Measurements from ENCODE around the gene FH.

FH gene

DNA sequence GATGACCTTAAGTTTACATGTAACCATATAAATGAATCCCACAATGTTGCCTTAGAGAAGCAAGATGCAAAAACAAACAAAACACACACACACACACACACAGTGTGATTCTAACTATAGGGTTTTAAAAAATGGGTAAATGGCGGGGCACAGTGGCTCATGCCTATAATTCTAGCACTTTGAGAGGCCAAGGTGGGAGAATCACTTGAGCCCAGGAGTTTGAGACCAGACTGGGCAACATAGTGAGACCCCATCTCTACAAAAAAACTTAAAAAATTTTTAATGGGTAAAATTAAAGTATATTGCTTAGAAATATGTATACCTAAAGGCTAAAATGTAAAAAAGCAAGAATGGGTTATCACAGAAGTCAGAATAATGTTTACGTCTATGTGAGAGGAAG, 28.5 kb upstream of the FH start (continued):
- TF ChIP-seq ZNF580 (tag by site-specific recombination; IDR thresholded peaks at IDR 0.05) = no peak
- no peak for TF ChIP-seq ZNF830 (tag by site-specific recombination; IDR thresholded peaks at IDR 0.05; ENCODE audit: low read depth)
- no peak for TF ChIP-seq ZBTB44 (tag by site-specific recombination; IDR thresholded peaks at IDR 0.05)
- TF ChIP-seq ZNF747 (tag by site-specific recombination; IDR thresholded peaks at IDR 0.05) = no peak
- TF ChIP-seq ZNF449 (tag by site-specific recombination; IDR thresholded peaks at IDR 0.05) = no peak
- TF ChIP-seq ZNF24 (tag by site-specific recombination; IDR thresholded peaks at IDR 0.05) = no peak
- no peak for TF ChIP-seq ZNF843 (tag by site-specific recombination; IDR thresholded peaks at IDR 0.05)
- TF ChIP-seq, protein P1, sequence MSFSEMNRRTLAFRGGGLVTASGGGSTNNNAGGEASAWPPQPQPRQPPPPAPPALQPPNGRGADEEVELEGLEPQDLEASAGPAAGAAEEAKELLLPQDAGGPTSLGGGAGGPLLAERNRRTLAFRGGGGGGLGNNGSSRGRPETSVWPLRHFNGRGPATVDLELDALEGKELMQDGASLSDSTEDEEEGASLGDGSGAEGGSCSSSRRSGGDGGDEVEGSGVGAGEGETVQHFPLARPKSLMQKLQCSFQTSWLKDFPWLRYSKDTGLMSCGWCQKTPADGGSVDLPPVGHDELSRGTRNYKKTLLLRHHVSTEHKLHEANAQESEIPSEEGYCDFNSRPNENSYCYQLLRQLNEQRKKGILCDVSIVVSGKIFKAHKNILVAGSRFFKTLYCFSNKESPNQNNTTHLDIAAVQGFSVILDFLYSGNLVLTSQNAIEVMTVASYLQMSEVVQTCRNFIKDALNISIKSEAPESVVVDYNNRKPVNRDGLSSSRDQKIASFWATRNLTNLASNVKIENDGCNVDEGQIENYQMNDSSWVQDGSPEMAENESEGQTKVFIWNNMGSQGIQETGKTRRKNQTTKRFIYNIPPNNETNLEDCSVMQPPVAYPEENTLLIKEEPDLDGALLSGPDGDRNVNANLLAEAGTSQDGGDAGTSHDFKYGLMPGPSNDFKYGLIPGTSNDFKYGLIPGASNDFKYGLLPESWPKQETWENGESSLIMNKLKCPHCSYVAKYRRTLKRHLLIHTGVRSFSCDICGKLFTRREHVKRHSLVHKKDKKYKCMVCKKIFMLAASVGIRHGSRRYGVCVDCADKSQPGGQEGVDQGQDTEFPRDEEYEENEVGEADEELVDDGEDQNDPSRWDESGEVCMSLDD (tag by site-specific recombination; IDR thresholded peaks at IDR 0.05) = no peak
- TF ChIP-seq ZNF138 (tag by site-specific recombination; IDR thresholded peaks at IDR 0.05; ENCODE audit: borderline replicate concordance) = no peak

DNA sequence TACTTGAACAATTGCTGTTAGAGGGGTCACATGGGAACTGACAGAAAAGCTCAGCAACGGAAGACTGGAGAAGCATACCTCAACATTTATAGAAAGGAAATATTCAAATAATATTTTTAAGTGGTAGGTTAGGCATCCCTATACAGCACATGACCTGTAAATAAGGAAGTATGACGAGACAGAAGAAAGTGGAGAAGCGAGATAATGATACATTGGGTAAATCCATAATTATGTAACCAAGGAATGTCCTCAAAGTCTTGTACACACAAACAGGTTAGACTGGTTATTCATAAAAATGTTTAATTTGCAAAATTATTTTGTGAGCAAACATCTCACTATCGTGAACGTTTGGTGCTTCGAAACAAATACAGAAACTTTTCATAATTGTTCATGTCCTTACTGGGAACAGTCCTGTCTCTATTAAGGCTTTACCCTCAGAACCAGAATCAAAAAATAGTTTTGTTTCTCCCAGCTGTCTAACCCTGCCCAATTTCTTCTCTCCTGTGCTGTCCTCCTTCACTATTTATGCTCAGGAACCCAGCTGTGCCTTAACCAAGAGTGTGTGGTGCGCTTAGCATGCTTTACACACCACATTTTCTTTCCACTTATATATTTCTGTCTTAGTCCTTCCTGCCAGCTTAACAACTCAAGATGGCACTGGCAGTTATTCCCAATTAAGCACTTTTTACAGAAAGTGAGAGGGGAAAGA, 22.8 kb upstream of the FH start:
- H3K4me1 ChIP-seq (ENCODE audit: control insufficient read depth, insufficient read depth, low read length) = no peaks in the 10 kb centered on the region
- H3K9me3 ChIP-seq (ENCODE audit: control insufficient read depth, insufficient read depth, low read depth, low read length) = no peaks in the 10 kb centered on the region
- no peak overlapping the region for H3K27ac ChIP-seq (ENCODE audit: extremely low read depth, low read depth, low read length)
- ChIA-PET POLR2A (no interaction called here), CTCF (no interaction called here)
- no peaks in the 10 kb centered on the region for H3K36me3 ChIP-seq (ENCODE audit: control insufficient read depth in 2 of 2, insufficient read depth in 1 of 2, low read length in 2 of 2)
- no peak overlapping the region for H3K4me3 ChIP-seq (ENCODE audit: low read depth, low read length)
- TF ChIP-seq ATF2 (tag by site-specific recombination; IDR thresholded peaks at IDR 0.05; ENCODE audit: low read depth) (no peak), SP2 (tag by site-specific recombination; IDR thresholded peaks at IDR 0.05) (no peak), ZNF514 (tag by site-specific recombination; IDR thresholded peaks at IDR 0.05) (no peak), ZNF223 (tag by site-specific recombination; IDR thresholded peaks at IDR 0.05) (no peak), ZNF549 (tag by site-specific recombination; IDR thresholded peaks at IDR 0.05) (no peak), ZSCAN30 (tag by site-specific recombination; IDR thresholded peaks at IDR 0.05) (no peak), ZNF777 (tag by site-specific recombination; IDR thresholded peaks at IDR 0.05; ENCODE audit: borderline replicate concordance) (no peak), ZNF157 (tag by site-specific recombination; IDR thresholded peaks at IDR 0.05) (no peak), ZNF785 (tag by site-specific recombination; IDR thresholded peaks at IDR 0.05) (no peak), YY2 (tag by site-specific recombination; IDR thresholded peaks at IDR 0.05) (no peak), ELK4 (IDR thresholded peaks at IDR 0.05; ENCODE audit: borderline replicate concordance, low read depth, low read length) (no peak), MZF1 (tag by site-specific recombination; IDR thresholded peaks at IDR 0.05; ENCODE audit: borderline replicate concordance) (no peak), MEIS1 (CRISPR knock-in tag; IDR thresholded peaks at IDR 0.05; ENCODE audit: borderline replicate concordance) (no peak)
- TF ChIP-seq, protein P2, sequence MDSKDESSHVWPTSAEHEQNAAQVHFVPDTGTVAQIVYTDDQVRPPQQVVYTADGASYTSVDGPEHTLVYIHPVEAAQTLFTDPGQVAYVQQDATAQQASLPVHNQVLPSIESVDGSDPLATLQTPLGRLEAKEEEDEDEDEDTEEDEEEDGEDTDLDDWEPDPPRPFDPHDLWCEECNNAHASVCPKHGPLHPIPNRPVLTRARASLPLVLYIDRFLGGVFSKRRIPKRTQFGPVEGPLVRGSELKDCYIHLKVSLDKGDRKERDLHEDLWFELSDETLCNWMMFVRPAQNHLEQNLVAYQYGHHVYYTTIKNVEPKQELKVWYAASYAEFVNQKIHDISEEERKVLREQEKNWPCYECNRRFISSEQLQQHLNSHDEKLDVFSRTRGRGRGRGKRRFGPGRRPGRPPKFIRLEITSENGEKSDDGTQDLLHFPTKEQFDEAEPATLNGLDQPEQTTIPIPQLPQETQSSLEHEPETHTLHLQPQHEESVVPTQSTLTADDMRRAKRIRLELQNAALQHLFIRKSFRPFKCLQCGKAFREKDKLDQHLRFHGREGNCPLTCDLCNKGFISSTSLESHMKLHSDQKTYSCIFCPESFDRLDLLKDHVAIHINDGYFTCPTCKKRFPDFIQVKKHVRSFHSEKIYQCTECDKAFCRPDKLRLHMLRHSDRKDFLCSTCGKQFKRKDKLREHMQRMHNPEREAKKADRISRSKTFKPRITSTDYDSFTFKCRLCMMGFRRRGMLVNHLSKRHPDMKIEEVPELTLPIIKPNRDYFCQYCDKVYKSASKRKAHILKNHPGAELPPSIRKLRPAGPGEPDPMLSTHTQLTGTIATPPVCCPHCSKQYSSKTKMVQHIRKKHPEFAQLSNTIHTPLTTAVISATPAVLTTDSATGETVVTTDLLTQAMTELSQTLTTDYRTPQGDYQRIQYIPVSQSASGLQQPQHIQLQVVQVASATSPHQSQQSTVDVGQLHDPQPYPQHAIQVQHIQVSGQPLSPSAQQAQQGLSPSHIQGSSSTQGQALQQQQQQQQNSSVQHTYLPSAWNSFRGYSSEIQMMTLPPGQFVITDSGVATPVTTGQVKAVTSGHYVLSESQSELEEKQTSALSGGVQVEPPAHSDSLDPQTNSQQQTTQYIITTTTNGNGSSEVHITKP (tag by site-specific recombination; IDR thresholded peaks at IDR 0.05) = no peak

Data from HEK293 (cell line).